ENCODE results near the gene ZMYND15. TPM values are rescaled to one million over a fixed set of nuclear protein-coding genes. Genes with fewer than 3 reads are reported as not detected.

Gene ZMYND15
- total RNA-seq, 1 donor from 2014 or later, result 0.11 TPM

DNA sequence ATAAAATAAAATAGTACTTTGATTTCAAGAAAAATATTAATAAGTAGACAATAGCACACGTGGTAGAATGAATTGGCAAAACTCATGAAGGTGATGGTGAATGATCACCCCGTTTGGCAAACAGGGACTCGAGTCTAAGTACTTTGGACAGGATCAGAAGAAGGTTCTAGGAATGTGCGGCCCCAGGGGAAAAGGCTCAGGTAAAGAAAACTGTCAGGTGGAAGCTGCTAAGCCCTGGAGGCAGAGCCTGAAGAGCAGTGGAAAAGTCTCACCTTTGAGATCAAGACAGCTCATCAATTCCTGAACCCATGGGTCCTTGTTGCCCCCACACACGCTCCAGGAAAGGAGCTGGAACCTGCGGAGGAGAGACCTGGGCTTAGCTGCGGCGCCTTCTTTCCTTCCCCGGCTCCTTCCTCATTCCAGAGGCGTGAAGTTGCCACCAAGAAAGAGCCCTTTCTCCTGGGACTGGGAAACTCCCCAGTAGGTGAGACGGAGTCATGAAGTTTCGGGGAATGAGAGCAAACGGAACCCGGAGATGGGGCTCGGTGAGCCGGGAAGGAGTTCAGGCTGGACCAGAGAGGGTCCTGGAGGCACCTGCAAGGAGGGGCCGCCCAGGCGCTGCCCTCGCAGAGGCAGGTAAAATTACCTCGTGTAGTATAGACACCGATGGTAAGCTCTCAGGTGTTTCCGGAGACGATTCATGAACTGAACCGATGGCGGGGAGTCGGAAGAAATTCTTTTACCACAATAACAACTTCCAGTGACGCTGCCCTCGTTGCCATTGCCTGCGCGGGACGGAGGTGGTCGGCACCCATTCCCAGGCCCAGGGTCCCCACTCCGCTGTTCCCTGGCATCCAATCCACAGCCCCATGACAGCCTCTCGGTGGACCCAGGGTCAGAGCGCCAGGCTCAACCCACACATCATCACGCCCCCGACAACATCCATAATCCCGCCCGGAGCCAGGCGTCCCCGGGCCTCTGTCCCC, 1.2 kb upstream of the ZMYND15 start:
- intact Hi-C loops (cut with DNase I), result no loop called here
- ATAC-seq (no peak), DNase-seq (ENCODE audit: missing footprints) (no peak)

DNA sequence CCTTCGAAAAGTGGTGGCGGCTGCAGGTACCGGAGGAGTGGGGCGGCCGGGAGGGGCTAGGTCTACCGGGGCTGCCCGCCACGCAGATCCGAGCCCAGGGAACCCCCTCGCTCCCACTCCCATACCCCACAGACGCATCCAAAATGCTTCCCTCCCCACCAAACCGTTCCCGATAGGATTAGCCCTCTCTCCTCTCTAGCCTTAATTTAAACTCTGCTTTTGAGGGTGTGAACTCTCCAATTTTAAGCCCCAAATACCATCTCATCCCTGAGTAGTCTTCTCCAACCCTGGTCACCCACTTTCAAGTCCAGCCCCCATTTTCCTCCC, 355 bp downstream of the ZMYND15 start:
- intact Hi-C loops (cut with DNase I), result no loop called here
- ATAC-seq, result no peak
- DNase-seq (ENCODE audit: missing footprints), result no peak

DNA sequence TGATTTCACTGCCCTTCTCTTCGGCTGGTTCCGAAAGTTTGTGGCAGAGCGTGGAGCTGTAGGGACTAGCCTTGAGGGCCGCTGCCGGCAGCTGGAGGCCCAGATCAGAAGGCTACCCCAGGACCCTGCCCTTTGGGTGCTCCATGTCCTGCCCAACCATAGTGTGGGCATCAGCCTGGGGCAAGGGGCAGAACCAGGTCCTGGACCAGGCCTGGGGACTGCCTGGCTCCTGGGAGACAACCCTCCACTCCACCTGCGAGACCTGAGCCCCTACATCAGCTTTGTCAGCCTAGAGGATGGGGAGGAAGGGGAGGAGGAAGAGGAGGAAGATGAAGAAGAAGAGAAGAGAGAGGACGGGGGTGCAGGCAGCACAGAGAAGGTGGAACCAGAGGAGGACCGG, 951 bp downstream of the ZMYND15 start:
- intact Hi-C loops (cut with DNase I), result no loop called here
- DNase-seq (ENCODE audit: missing footprints), result no peak
- no peak for ATAC-seq

DNA sequence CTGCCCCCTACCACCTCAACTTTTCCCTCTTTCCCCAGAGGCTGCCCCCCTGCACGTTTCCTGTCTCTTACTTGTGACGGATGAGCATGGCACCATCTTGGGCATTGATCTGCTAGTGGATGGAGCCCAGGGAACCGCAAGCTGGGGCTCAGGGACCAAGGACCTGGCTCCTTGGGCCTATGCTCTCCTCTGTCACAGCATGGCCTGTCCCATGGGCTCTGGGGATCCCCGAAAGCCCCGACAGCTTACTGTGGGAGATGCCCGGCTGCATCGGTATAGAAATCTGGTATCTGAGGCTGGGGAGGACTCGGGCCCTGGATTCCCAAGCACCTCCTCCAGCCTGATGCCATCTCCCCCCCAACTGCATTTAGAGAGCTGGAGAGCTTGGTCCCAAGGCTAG, 1.9 kb downstream of the ZMYND15 start:
- intact Hi-C loops (cut with DNase I), result no loop called here
- ATAC-seq (no peak), DNase-seq (ENCODE audit: missing footprints) (no peak)

DNA sequence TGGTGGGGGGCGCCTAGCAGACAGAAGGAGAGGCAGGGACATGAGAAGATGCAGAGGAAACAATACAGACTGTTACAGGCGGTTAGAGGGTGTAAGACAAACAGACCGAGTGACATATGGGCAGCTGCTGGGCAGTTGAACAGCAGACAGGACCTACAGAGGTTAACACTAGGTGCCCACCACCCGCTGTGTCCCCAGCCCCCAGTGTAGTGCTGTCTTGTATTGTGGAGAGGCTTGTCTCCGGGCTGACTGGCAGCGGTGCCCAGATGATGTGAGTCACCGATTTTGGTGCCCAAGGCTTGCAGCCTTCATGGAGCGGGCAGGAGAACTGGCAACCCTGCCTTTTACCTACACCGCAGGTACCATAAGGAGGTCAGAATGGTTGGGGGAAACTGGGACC, 2.5 kb downstream of the ZMYND15 start:
- ATAC-seq, result no peak
- intact Hi-C loops (cut with DNase I), result no loop called here
- DNase-seq (ENCODE audit: missing footprints), result no peak

DNA sequence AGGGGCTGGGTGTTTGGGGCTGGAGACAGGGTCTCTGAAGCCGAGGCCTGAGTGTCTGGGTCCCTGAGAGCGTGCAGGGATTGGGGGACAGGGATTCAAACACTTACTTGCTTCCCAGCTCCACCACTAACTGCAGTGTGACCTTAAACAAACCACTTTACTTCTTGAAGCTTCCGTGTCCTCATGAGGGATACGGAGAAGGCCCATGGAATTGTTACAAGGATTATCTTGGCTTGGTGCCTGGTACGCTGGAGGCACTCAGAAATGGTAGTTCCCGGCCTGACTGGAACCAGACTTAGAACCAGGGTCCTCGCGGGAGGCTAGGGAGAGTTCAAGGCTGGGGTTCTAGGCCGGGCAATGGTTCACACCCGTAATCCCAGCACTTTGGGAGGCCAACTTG, 3.0 kb downstream of the ZMYND15 start:
- DNase-seq (ENCODE audit: missing footprints), result no peak
- ATAC-seq, result no peak
- intact Hi-C loops (cut with DNase I), result no loop called here

DNA sequence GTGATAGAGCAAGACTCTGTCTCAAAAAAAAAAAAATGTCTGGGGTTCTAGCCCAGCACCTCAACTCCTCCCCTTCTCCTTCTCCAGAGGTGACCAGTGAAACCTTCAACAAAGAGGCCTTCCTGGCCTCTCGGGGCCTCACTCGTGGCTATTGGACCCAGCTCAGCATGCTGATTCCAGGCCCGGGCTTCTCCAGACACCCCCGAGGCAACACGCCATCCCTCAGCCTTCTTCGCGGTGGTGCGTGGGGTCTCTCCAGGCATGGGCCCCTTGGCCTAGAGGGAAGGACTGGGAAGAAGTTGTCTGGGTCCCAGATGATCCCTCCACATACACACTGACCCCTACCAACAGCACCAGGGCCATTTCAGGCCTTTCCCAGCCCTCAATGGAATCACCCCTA, 3.6 kb downstream of the ZMYND15 start:
- ATAC-seq (no peak), DNase-seq (ENCODE audit: missing footprints) (no peak)
- intact Hi-C loops (cut with DNase I), result no loop called here

DNA sequence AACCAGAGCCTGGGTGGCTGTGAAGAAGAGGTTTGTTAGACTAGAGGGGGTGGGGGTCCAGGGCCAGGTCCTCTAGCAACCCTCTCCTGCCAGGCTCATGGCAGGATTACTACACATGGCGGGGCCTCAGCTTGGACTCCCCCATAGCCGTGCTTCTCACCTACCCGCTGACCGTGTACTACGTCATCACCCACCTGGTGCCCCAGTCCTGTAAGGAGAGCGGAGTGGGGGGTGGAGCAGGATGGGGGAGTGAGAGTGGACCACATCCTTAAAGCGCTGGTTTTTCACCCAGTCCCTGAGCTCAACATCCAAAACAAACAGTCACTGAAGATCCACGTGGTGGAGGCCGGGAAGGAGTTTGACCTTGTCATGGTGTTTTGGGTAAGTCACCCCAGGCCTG, 4.3 kb downstream of the ZMYND15 start:
- DNase-seq (ENCODE audit: missing footprints) (no peak), ATAC-seq (no peak)
- intact Hi-C loops (cut with DNase I), result no loop called here

DNA sequence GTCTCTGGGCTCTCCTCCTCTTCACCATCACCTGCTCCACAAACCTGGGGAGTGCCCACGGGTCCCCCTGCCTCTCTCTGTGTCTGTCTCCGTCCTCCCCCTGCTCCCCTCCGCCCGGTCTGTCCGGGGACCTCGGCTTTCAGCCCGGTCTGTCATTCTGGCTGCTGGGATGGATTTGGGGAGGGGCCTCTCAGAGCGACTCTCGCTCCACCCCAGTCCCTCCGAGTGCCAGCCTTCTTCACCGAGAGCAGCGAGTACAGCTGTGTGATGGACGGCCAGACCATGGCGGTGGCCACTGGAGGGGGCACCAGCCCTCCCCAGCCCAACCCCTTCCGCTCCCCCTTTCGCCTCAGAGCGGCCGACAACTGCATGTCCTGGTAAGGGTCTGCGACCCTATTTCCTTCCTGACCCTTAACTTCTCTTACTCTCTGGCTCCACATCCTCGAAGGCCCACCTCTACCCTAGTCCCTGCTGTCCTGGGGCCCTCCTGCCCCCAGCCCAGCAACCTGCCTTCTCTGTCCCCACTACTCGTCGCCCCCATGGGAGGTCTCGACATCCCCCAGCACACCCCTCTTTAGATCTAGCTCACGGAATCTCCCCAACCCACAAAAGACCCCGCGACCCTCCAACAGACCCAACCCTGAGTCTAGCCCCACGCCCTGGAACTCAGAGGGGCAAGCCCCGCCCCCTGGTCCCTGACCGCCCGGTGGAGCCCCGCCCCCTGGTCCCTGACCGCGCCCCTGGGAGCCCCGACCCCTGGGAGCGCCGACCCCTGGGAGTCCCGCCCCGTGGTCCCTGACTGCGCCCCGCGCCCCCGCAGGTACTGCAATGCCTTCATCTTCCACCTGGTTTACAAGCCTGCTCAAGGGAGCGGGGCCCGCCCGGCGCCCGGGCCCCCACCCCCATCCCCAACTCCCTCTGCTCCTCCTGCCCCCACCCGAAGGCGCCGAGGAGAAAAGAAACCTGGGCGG, 5.7 kb downstream of the ZMYND15 start:
- DNase-seq (ENCODE audit: missing footprints) (no peak), ATAC-seq (no peak)
- intact Hi-C loops (cut with DNase I), result no loop called here

DNA sequence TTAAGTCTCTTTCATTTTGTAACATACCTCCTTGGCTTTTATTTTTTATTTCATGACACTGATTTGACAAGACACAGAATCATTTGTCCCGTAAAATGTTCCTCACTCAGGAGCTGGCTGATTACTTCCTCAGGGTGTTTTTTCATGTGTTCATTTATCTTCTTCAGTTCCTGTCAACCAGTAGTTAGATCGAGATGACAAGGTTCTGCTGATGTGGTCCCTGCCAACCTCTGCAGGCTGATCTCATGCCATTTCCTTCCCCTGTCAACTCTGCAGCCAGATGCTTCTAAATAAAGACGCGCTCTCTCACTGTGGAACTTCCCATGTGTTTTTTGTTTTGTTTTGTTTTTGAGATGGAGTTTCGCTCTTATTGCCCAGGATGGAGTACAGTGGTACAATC, 8.2 kb downstream of the ZMYND15 start:
- DNase-seq (ENCODE audit: missing footprints), result no peak
- peak; percentile 73 for ATAC-seq
- intact Hi-C loops (cut with DNase I), result no loop called here

DNA sequence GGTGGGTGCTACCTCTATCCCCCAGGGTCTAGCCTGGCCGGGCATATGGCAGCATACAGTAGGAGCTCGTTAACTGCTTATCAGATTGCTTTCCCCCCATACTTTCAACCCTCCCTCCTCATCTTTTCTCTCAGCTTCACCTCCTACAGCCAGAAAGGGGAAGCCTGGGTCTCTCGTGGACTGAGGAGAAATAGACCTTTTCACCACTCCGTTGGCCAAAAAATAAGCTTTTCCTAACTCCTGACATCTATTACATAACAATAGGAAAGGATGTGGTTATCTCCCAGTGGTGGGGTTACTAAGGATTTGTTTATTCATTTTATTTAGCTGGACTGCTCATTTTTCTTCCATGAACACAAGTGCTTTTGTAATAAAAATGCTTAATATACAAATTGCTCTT, 9.1 kb downstream of the ZMYND15 start:
- no peak for DNase-seq (ENCODE audit: missing footprints)
- no peak for ATAC-seq
- intact Hi-C loops (cut with DNase I), result no loop called here

DNA sequence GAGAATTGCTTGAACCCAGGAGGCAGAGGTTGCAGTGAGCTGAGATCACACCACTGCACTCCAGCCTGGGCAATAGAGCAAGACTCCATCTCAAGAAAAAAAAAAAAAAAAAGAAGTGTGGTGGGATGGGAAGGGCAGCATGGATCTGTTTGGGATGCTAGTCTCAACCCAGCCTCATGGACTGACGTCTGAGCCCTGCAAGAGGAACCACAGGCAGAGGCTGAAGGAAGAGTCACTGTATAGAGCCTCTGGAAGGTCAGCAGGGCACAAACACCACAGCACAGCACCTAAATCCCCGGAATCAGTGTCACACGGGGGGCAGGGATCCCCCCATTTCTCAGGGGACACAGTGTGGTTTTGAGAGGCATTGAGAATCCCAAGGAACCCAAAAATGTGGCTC, 11.0 kb downstream of the ZMYND15 start:
- DNase-seq (ENCODE audit: missing footprints) (no peak), ATAC-seq (peak; percentile 34)
- intact Hi-C loops (cut with DNase I), result no loop called here

DNA sequence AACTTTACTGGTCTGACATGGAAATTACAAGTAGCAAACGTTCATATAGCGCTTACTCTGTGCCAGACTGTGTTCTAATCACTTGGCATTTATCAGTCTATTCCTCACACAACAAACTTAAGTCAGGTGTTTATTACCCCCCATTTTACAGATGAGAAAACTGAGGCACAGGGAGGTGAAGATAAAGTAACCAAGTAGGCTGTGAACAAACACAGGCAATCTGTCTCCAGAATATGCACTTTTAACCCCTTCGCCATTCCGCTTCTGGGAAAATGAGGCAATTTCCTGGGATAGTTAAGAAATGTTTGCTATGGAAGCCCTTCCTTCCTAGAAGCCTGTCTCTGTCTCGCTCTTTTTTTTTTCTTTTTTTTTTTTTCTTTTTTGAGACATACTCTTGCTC, 12.3 kb downstream of the ZMYND15 start:
- ATAC-seq (no peak), DNase-seq (ENCODE audit: missing footprints) (no peak)
- intact Hi-C loops (cut with DNase I), result no loop called here

DNA sequence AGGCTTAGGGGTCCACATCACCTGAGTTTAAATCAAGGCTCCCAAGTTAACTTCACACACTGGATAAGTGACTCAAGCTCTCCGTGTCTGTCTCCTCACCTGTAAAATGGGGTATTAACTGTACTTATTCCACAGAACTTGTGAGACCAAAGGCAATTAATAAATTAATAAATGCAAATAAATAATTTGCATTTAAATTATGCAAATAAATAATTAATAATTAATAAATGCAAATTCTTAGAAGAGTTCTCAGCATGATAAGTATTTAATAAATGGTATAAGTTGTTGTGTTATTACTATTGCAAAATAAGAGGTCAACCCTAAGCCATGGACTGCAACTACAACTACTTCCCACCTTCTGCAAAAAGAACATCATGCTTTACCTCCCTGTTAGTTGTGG, 13.8 kb downstream of the ZMYND15 start:
- ATAC-seq (no peak), DNase-seq (ENCODE audit: missing footprints) (no peak)
- intact Hi-C loops (cut with DNase I), result no loop called here

DNA sequence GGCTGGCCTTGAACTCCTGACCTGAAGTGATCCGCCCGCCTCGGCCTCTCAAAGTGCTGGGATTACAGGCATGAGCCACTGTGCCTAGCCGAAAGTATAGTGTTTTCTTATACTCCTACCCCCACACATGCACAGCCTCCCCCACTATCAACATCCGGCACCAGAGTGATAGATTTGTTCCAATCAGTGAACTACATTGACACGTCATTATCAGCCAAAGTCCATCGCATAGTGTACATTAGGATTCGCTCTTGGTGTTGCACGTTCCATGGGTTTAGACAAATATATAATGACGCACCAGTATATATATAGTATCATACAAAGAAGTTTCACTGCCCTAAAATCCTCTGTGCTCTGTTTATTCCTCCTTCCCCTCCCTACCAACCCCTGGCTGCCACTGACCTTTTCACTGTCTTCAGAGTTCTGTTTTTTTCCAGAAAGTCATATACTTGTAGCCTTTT, 20.2 kb downstream of the ZMYND15 start:
- no peak for DNase-seq (ENCODE audit: missing footprints)

DNA sequence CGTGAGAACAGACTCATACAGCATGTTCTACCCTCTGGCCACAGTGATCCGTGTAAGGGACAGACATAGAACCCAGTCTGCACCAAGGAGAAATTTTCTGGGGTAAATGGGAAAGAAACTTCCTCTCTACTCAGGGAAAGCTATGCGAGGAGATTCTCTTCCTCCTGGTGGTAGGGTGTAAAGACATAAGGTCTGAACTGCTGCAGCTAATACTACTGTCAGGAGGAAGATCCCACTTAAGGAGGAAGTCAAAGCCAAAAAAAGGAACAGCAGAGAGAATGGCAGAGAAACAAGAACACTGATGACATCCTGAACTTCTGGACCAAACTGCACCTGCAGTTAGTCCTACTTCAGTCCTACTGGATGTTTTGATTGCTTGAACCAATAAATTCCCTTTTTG, 25.0 kb downstream of the ZMYND15 start:
- intact Hi-C loops (cut with DNase I), result no loop called here
- ATAC-seq (peak; percentile 52), DNase-seq (ENCODE audit: missing footprints) (no peak)

More for the DNA sequence above, 20.2 kb downstream of the ZMYND15 start:
- intact Hi-C loops (cut with DNase I), result no loop called here
- no peak for ATAC-seq

DNA sequence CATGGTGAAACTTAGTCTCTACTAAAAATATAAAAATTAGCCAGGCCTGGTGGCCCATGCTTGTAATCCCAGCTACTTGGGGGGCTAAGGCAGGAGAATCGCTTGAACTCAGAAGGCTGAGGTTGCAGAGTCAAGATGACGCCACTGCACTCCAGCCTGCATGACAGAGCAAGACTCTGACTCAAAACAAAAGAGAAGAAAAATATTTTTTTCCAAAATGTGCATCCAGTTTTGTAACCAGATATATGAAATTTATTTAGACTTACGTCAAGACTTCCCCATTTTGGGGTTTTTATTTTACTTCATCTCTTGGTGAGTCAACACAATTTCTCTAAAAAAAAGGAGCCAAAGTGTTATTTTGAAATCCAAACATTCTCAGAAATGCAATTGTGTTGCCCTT, 26.6 kb downstream of the ZMYND15 start:
- intact Hi-C loops (cut with DNase I), result no loop called here
- ATAC-seq (no peak), DNase-seq (ENCODE audit: missing footprints) (no peak)

DNA sequence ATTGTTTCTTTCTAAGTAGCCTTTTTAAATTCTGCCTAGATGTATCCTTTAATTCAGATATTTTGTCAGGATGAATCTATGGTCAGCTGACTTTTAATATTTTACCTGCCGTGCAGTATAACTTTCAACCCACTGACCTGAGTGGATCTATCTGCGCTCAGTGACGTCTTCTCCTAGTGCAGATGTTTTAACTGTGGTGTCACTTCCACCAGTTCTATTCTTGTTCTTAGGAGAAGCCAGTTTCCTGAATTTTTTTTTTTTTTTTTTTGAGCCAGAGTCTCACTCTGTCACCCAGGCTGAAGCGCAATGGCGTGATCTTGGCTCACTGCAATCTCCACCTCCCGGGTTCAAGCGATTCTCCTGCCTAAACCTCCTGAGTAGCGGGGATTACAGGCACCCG, 27.1 kb downstream of the ZMYND15 start:
- intact Hi-C loops (cut with DNase I), result no loop called here
- DNase-seq (ENCODE audit: missing footprints) (no peak), ATAC-seq (no peak)

DNA sequence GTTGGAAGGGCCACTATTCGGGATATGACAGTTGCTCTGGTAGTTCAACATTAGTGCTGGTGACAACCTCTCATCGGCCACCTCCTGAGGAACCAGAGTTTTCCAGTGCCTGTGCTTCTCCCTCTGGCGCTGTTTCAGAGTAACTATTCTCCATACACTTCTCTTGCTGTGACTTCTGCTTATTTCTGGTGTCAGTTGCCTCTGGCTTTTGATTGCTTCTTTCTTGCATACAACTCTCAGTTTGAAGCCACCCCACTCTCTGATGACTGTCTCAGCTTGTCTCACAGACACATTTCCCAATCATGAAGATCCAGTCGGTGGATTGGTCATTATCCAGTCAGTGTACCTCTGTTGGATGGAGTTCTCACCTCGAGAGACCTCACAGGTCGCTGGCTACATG, 28.7 kb downstream of the ZMYND15 start:
- DNase-seq (ENCODE audit: missing footprints), result no peak
- peak; percentile 26 for ATAC-seq
- intact Hi-C loops (cut with DNase I), result no loop called here

DNA sequence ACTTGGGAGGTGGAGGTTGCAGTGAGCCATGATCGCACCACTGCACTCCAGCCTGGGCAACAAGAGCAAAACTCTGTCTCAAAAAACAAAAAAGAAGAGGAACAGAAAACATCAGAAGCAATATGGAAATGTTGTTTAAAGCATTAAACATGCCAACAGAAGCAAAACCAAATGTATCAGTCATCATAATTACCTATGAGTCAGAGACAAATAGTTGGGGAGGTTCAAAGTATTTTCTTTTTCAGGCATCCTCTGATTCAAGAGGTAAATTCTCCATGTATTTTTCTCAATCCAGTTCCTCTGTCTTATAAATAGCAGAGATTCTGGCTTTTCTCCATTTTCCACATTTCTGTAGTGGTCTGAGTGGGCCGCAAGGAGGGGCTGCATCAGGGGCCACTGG, 30.0 kb downstream of the ZMYND15 start:
- intact Hi-C loops (cut with DNase I), result no loop called here
- ATAC-seq, result no peak
- no peak for DNase-seq (ENCODE audit: missing footprints)

Data from Right ventricle myocardium inferior (tissue), 1 donor.